SU-DHL-6 (cell line): ENCODE results near the gene TRAF2.

Source experiments
- H2AFZ ChIP-seq: fragments of 200-600 bp; sonication (generic); 2 replicates; pipeline ENCODE4 v1.6.1; 2014; ENCODE audit warnings: low read depth, mild to moderate bottlenecking, moderate library complexity, mixed read lengths, antibody characterized with exemption, low read length; ENCODE audit not compliant: severe bottlenecking
- H3F3A ChIP-seq: fragments of 200-600 bp; shearing (Covaris generic); 2 replicates; pipeline ENCODE4 v1.6.0; 2016; ENCODE audit warnings: antibody characterized with exemption, mild to moderate bottlenecking; ENCODE audit not compliant: insufficient read depth
- H3K27ac ChIP-seq: fragments of 200-600 bp; sonication (generic); 2 replicates; pipeline ENCODE4 v1.5.1; 2016; ENCODE audit warnings: low read depth, mild to moderate bottlenecking, low read length, moderate library complexity, mixed read lengths
- H3K27me3 ChIP-seq: fragments of 200-600 bp; sonication (generic), shearing (Covaris generic); 2 replicates; pipeline ENCODE4 v1.6.0; 2014; ENCODE audit warnings: mild to moderate bottlenecking, low read length
- H3K36me3 ChIP-seq: fragments of 200-600 bp; sonication (generic); 2 replicates; pipeline ENCODE4 v1.6.1; 2014; ENCODE audit warnings: mild to moderate bottlenecking, low read length, mixed read lengths
- H3K4me2 ChIP-seq: fragments of 300-600, 200-600 bp; shearing (Covaris generic), sonication (generic); 2 replicates; pipeline ENCODE4 v1.6.0; 2014; ENCODE audit warnings: low read length, low read depth, mild to moderate bottlenecking; ENCODE audit not compliant: poor library complexity, severe bottlenecking
- H3K4me3 ChIP-seq: fragments of 200-600 bp; sonication (generic); 2 replicates; pipeline ENCODE4 v1.5.1; 2014; ENCODE audit warnings: antibody characterized with exemption, low read length, mild to moderate bottlenecking, mixed read lengths; ENCODE audit not compliant: insufficient read depth, poor library complexity, severe bottlenecking
- H3K79me2 ChIP-seq: fragments of 200-600 bp; sonication (generic); 2 replicates; pipeline ENCODE4 v1.6.1; 2014; ENCODE audit warnings: mild to moderate bottlenecking, low read length, moderate library complexity; ENCODE audit not compliant: insufficient read depth
- H3K9ac ChIP-seq: fragments of 200-600 bp; sonication (generic); 2 replicates; pipeline ENCODE4 v1.7.0; 2014; ENCODE audit warnings: mild to moderate bottlenecking, low read length
- H3K9me2 ChIP-seq: fragments of 200-600 bp; sonication (generic); replicated peaks from 2 replicates; pipeline ENCODE4 v1.6.1; 2014; ENCODE audit warnings: low read length; ENCODE audit not compliant: insufficient read depth
- H3K9me3 ChIP-seq: fragments of 200-600 bp; sonication (generic); 2 replicates; pipeline ENCODE4 v1.6.1; 2014; ENCODE audit warnings: low read length, mixed read lengths; ENCODE audit not compliant: insufficient read depth
- H4K20me1 ChIP-seq: fragments of 200-600 bp; sonication (generic); 2 replicates; pipeline ENCODE4 v1.6.1; 2014; ENCODE audit warnings: low read depth, mild to moderate bottlenecking, antibody characterized with exemption, low read length, moderate library complexity, mixed read lengths
- EZH2phosphoT487 ChIP-seq: fragments of 200-600 bp; sonication (generic), shearing (Covaris generic); conservative IDR thresholded peaks from 2 replicates; pipeline ENCODE4 v1.6.1; 2018; ENCODE audit warnings: mild to moderate bottlenecking, antibody characterized with exemption, low read length, moderate library complexity, mixed read lengths
- TF ChIP-seq, protein P1 (sequence below): fragments of 200-600 bp; sonication (generic); IDR thresholded peaks from one replicate; pipeline ENCODE4 v1.5.1; 2017; ENCODE audit warnings: antibody characterized with exemption, mild to moderate bottlenecking, low read length, moderate library complexity; ENCODE audit not compliant: insufficient read depth, poor library complexity, severe bottlenecking

TRAF2 gene

DNA sequence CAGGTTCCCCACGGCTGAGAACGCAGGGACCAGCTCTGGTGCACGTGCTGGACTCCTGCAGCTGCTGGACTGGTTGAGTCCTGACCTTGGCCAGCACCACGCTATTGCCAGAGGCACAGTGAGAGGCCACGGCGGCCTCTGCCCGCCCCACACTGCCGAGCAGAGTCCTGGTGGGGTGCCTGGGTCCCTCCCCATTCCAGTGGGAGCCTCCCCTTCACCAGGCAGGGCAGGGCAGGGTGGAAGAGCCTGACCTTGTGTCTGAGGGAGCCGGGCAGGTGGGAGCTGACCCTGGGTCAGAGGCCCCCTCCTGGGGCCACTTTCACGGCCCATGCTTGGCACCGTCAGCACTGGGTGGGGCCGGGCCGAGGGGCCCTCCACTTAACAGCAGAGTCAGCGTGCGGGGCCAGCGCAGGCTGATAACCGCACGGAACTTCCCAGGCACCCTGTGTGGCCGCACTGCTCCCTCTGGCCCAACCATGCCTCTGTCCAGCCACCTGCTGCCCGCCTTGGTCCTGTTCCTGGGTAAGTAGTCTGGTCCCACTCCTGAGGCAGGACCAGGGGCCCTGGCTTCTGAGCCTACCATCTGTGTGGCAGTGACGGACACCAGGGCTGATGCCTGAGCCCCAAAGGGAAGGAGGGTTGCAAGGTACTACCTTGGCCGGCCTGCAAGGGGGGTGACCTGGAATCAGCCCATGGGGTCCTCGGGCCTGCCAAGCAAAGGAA, 34.2 kb upstream of the TRAF2 start, which contains the start of gene MAMDC4:
MAMDC4 (plus strand) TSS at position 406 of the 723 bp plus-strand sequence; CDS start at position 477, 71 bp downstream.
- no peak within 1 kb of the TSS for H2AFZ ChIP-seq
- no peak within 1 kb of the TSS for H3K4me2 ChIP-seq
- H4K20me1 ChIP-seq: no peaks in the 10 kb centered on the region
- no peaks in the 10 kb centered on the region for H3K9me2 ChIP-seq
- no peaks in the 10 kb centered on the region for H3K9me3 ChIP-seq
- no peaks in the 10 kb centered on the region for H3K79me2 ChIP-seq
- no peaks in the 10 kb centered on the region for H3K36me3 ChIP-seq
- no peak within 1 kb of the TSS for H3K9ac ChIP-seq
- no peak within 1 kb of the TSS for H3K4me3 ChIP-seq
- no peaks in the 10 kb centered on the region for H3F3A ChIP-seq
- no peak within 1 kb of the TSS for H3K27ac ChIP-seq
- H3K27me3 ChIP-seq: no peaks in the 10 kb centered on the region
- TF ChIP-seq, protein P1, sequence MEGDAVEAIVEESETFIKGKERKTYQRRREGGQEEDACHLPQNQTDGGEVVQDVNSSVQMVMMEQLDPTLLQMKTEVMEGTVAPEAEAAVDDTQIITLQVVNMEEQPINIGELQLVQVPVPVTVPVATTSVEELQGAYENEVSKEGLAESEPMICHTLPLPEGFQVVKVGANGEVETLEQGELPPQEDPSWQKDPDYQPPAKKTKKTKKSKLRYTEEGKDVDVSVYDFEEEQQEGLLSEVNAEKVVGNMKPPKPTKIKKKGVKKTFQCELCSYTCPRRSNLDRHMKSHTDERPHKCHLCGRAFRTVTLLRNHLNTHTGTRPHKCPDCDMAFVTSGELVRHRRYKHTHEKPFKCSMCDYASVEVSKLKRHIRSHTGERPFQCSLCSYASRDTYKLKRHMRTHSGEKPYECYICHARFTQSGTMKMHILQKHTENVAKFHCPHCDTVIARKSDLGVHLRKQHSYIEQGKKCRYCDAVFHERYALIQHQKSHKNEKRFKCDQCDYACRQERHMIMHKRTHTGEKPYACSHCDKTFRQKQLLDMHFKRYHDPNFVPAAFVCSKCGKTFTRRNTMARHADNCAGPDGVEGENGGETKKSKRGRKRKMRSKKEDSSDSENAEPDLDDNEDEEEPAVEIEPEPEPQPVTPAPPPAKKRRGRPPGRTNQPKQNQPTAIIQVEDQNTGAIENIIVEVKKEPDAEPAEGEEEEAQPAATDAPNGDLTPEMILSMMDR: no peak
- TF ChIP-seq EZH2phosphoT487: no peak

DNA sequence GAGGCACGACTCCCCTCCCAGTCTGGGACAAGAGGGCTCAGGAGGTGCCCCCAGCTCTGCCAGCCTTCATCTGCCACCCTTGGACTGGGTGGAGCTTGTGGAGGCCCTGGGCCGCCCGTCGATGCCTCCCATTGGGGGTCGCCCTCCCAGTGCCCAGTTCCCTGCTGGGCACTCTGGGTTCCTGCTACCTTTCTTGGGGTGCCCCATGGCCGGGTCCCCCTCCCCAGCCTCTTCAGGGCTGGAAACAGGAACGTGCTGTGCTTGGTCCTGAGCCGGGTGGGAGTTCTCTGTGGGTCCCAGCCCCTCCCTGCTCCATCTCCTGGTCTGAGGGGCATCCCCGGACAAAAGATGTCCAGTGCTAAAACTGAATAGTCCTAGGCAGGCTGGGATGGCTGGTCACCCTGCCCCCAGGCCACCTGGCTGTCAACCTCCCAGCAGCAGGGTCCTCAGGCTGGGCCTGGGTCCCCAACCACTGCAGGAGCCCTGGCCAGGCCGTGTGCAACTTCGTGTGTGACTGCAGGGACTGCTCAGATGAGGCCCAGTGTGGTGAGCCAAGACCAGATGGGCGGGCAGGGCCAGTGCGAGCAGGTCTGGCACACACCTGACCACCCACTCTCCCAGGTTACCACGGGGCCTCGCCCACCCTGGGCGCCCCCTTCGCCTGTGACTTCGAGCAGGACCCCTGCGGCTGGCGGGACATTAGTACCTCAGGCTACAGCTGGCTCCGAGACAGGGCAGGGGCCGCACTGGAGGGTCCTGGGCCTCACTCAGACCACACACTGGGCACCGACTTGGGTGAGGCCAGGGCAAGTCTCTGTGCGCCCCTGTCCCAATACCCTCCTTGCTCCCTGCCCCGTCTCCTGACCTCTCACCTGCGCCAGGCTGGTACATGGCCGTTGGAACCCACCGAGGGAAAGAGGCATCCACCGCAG, 33.4 kb upstream of the TRAF2 start:
- Histone ChIP-seq H4K20me1 (no peaks in the 10 kb centered on the region), H3K79me2 (no peaks in the 10 kb centered on the region), H3F3A (no peaks in the 10 kb centered on the region), H3K4me2 (no peak overlapping the region), H3K27ac (no peak overlapping the region), H3K36me3 (no peaks in the 10 kb centered on the region), H3K27me3 (no peaks in the 10 kb centered on the region), H3K4me3 (no peak overlapping the region), H3K9me3 (no peaks in the 10 kb centered on the region), H3K9me2 (no peaks in the 10 kb centered on the region), H2AFZ (no peak overlapping the region), H3K9ac (no peak overlapping the region)
- TF ChIP-seq, protein P1: no peak
- TF ChIP-seq EZH2phosphoT487: no peak

DNA sequence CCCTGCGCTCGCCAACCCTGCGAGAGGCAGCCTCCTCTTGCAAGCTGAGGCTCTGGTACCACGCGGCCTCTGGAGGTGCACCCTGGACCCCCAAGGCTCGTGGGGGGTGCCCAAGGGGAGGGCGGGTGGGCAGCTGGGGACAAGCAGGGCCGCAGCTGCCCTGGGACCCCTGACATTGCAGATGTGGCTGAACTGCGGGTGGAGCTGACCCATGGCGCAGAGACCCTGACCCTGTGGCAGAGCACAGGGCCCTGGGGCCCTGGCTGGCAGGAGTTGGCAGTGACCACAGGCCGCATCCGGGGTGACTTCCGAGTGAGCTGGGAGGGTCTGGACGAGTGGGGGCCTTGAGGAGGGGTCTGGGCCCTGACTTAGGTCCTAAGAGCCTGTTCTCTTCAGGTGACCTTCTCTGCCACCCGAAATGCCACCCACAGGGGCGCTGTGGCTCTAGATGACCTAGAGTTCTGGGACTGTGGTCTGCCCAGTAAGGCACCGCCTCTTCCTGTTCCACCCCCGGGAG, 32.7 kb upstream of the TRAF2 start:
- Histone ChIP-seq H3K27me3 (no peaks in the 10 kb centered on the region), H4K20me1 (no peaks in the 10 kb centered on the region), H3K9me2 (no peaks in the 10 kb centered on the region), H3K36me3 (no peaks in the 10 kb centered on the region), H3K79me2 (no peaks in the 10 kb centered on the region), H2AFZ (no peak overlapping the region), H3K4me2 (no peak overlapping the region), H3K9ac (no peak overlapping the region), H3K27ac (no peak overlapping the region), H3K9me3 (no peaks in the 10 kb centered on the region), H3K4me3 (no peak overlapping the region), H3F3A (no peaks in the 10 kb centered on the region)
- TF ChIP-seq, protein P1: no peak
- TF ChIP-seq EZH2phosphoT487: no peak
